CD14-positive monocyte (primary cell): ENCODE results near the gene KDM3A. TPM values are rescaled to one million over a fixed set of nuclear protein-coding genes. Genes with fewer than 3 reads are reported as not detected.
A peak's percentile ranks its signal among the peaks of the same experiment; 100 is the strongest.

Experiments
- DNase-seq, 3 donors: peaks; one replicate each; pipeline ENCODE4 v3.0.0-alpha.2; 2011 to 2022
- H2AFZ ChIP-seq: 2 replicates; pipeline ENCODE4 v1.6.0; 2012; ENCODE audit warnings: mild to moderate bottlenecking, low read depth, low read length, inconsistent platforms; ENCODE audit not compliant: insufficient read depth, poor library complexity, severe bottlenecking
- H3K27ac ChIP-seq, 2 donors: 1 replicate in 1 of 2; 2 replicates in 1 of 2; pipeline ENCODE4 v1.5.1; 2012 to 2013; ENCODE audit warnings: low read length in 2 of 2, control low read depth in 1 of 2, inconsistent platforms in 1 of 2, low read depth in 1 of 2, mild to moderate bottlenecking in 1 of 2
- H3K27me3 ChIP-seq, 2 donors: one replicate each; pipeline versions ENCODE4 v1.6.0 to v1.6.1; 2011 to 2013; ENCODE audit warnings: low read length in 2 of 2; ENCODE audit not compliant: control insufficient read depth in 2 of 2, insufficient read depth in 2 of 2
- H3K36me3 ChIP-seq, 2 donors: replicated peaks in 1 of 2; 1 replicate in 1 of 2; 2 replicates in 1 of 2; pipeline versions ENCODE4 v1.5.1 to v1.6.1; 2012 to 2013; ENCODE audit warnings: low read length in 2 of 2, control low read depth in 1 of 2, inconsistent platforms in 1 of 2, mild to moderate bottlenecking in 1 of 2; ENCODE audit not compliant: insufficient read depth in 2 of 2, control insufficient read depth in 1 of 2
- H3K4me1 ChIP-seq, 2 donors: 1 replicate in 1 of 2; 2 replicates in 1 of 2; pipeline versions ENCODE4 v1.5.1 to v1.6.1; 2012 to 2013; ENCODE audit warnings: low read length in 2 of 2, control low read depth in 1 of 2, inconsistent platforms in 1 of 2, mild to moderate bottlenecking in 1 of 2, moderate library complexity in 1 of 2; ENCODE audit not compliant: insufficient read depth in 2 of 2, control insufficient read depth in 1 of 2
- H3K4me2 ChIP-seq: replicated peaks from 2 replicates; pipeline ENCODE3; 2012; ENCODE audit warnings: low read length, moderate library complexity, mild to moderate bottlenecking; ENCODE audit not compliant: poor library complexity, severe bottlenecking; ENCODE audit errors: extremely low read depth
- H3K4me3 ChIP-seq, 3 experiments: fragments of 200-600 bp in 1 of 3; sonication (generic) in 1 of 3; replicated peaks in 1 of 3; 1 replicate in 2 of 3; 2 replicates in 1 of 3; pipeline ENCODE4 v1.5.1; 2011 to 2013; ENCODE audit warnings: low read length in 3 of 3, mild to moderate bottlenecking in 3 of 3, control low read depth in 2 of 3, low read depth in 2 of 3, inconsistent platforms in 1 of 3, moderate library complexity in 1 of 3
- H3K79me2 ChIP-seq: 2 replicates; pipeline ENCODE4 v1.6.0; 2012; ENCODE audit warnings: mild to moderate bottlenecking, control low read depth, inconsistent platforms, low read length, moderate library complexity; ENCODE audit not compliant: insufficient read depth
- H3K9ac ChIP-seq: 2 replicates; pipeline ENCODE4 v1.6.0; 2017; ENCODE audit warnings: low read length, mild to moderate bottlenecking; ENCODE audit not compliant: insufficient read depth, poor library complexity, severe bottlenecking
- H3K9me3 ChIP-seq, 2 donors: replicated peaks in 1 of 2; 1 replicate in 1 of 2; 2 replicates in 1 of 2; pipeline versions ENCODE4 v1.5.1 to v1.6.1; 2012 to 2013; ENCODE audit warnings: low read length in 2 of 2, control low read depth in 1 of 2; ENCODE audit not compliant: control insufficient read depth in 1 of 2, insufficient read depth in 1 of 2
- H4K20me1 ChIP-seq: 2 replicates; pipeline ENCODE4 v1.6.0; 2012; ENCODE audit warnings: mild to moderate bottlenecking, low read length, control low read depth, moderate library complexity; ENCODE audit not compliant: insufficient read depth
- H3K27ac Mint-ChIP-seq, 7 donors: one replicate each; pipeline ENCODE4 v1.8.0; 2020; ENCODE audit warnings: mild to moderate bottlenecking in 7 of 7, mixed read lengths in 7 of 7, moderate library complexity in 6 of 7, inconsistent platforms in 2 of 7
- H3K27me3 Mint-ChIP-seq, 3 donors: one replicate each; pipeline ENCODE4 v1.8.0; 2021 to 2022; ENCODE audit warnings: low read depth in 3 of 3, mild to moderate bottlenecking in 3 of 3, mixed read lengths in 3 of 3, moderate library complexity in 3 of 3, inconsistent platforms in 1 of 3
- H3K36me3 Mint-ChIP-seq, 2 donors: one replicate each; pipeline ENCODE4 v1.8.0; 2020; ENCODE audit warnings: mixed read lengths in 2 of 2, inconsistent platforms in 1 of 2, mild to moderate bottlenecking in 1 of 2
- H3K4me1 Mint-ChIP-seq: one replicate; pipeline ENCODE4 v1.8.0; 2020; ENCODE audit warnings: mild to moderate bottlenecking, mixed read lengths
- H3K4me3 Mint-ChIP-seq, 2 donors: one replicate each; pipeline ENCODE4 v1.8.0; 2020; ENCODE audit warnings: mild to moderate bottlenecking in 2 of 2, mixed read lengths in 2 of 2, moderate library complexity in 1 of 2
- H3K9me3 Mint-ChIP-seq, 7 donors: one replicate each; pipeline ENCODE4 v1.8.0; 2020 to 2022; ENCODE audit warnings: mixed read lengths in 7 of 7, mild to moderate bottlenecking in 6 of 7, moderate library complexity in 6 of 7, inconsistent platforms in 2 of 7
- CTCF ChIP-seq: fragments of 200-600 bp; IDR thresholded peaks from one replicate; pipeline ENCODE4 v1.8.0; 2022; ENCODE audit warnings: antibody characterized with exemption, mild to moderate bottlenecking
- WGBS: methylation state at CpG from one replicate; pipeline ENCODE4 v1.1.5; 2013; ENCODE audit warnings: missing lambda C conversion rate; ENCODE audit not compliant: insufficient coverage; 5-methylcytosine and 5-hydroxymethylcytosine counted together
- intact Hi-C, 2 donors: fragments of 100-400 bp; cut with micrococcal nuclease; formaldehyde crosslinking; loops; one replicate each; pipeline versions ENCODE4 v1.15.0 to v1.15.1; 2023
- polyA plus RNA-seq, 3 donors: library from polyadenylated mRNA; depleted of rRNA in 1 of 3; unstranded in 2 of 3; stranded (reverse) in 1 of 3; fragments of 300-500 nt in 2 of 3; fragments of >200 nt in 1 of 3; fragmentation: Illumina TruSeq in 2 of 3; gene quantifications; 1 replicate in 2 of 3; 2 replicates in 1 of 3; pipeline ENCODE4 v1.2.3, GENCODE V29; 2012 to 2021

The KDM3A gene
- polyA plus RNA-seq, 3 donors, result 3.3 to 21.2 (median 7.4) TPM

GRCh38 chr2:86441882-86442641, 891 bp downstream of the KDM3A start:
- Histone ChIP-seq H3K36me3 (peaks cover 13 to 23% of the 10 kb centered on the region in 2 donors), H3K27me3 (no peaks in the 10 kb centered on the region), H3K79me2 (peaks cover 43% of the 10 kb centered on the region), H3K4me3 (peak overlapping the region; percentile 81 to 98 (median 82)), H3K9ac (peak overlapping the region; percentile 89), H3K4me1 (peaks cover 21 to 22% of the 10 kb centered on the region in 2 donors), H3K4me2 (peak overlapping the region; percentile 91), H2AFZ (peak overlapping the region; percentile 58), H4K20me1 (peaks cover 40% of the 10 kb centered on the region), H3K27ac (peak overlapping the region; percentile 92 to 99), H3K9me3 (peaks cover 3 to 28% of the 10 kb centered on the region in 2 donors)
- Mint-ChIP-seq H3K36me3 (peaks cover 18 to 27% of the 10 kb centered on the region in 2 donors), H3K4me1 (peaks cover 34% of the 10 kb centered on the region), H3K4me3 (peak overlapping the region; percentile 93 to 98), H3K27ac (peak overlapping the region; percentile 95 to 99 (median 98)), H3K27me3 (peaks cover 0 to 7% (median 0%) of the 10 kb centered on the region in 3 donors), H3K9me3 (peaks cover 5 to 38% (median 33%) of the 10 kb centered on the region in 7 donors)
- intact Hi-C loops, result loop anchor here (5.0 to 10.0 kb wide), 7 partner anchors 120 to 337 kb away; partner anchors contain the start of genes CHMP3 (in 2 of the 2), IMMT (in 2 of the 2), MRPL35 (in 2 of the 2) and POLR1A (in 1 of the 2)
- WGBS, result under 1% methylated on average over 50 of the region's 53 CpGs
- DNase-seq, result peak; percentile 74 to 80 (median 76)
- TF ChIP-seq CTCF, result no peak

GRCh38 chr2:86442642-86443005, 1.5 kb downstream of the KDM3A start:
- peaks cover 34% of the 10 kb centered on the region for H3K4me1 Mint-ChIP-seq
- peak overlapping the region; percentile 95 to 99 (median 98) for H3K27ac Mint-ChIP-seq
- Histone ChIP-seq H3K79me2 (peaks cover 47% of the 10 kb centered on the region), H3K27me3 (no peaks in the 10 kb centered on the region), H2AFZ (peak overlapping the region; percentile 58), H3K4me1 (peaks cover 21 to 22% of the 10 kb centered on the region in 2 donors), H3K4me2 (peak overlapping the region; percentile 91), H3K36me3 (peaks cover 13 to 25% of the 10 kb centered on the region in 2 donors), H3K9me3 (peaks cover 0 to 24% of the 10 kb centered on the region in 2 donors), H3K4me3 (peak overlapping the region; percentile 81 to 98 (median 82)), H3K9ac (peak overlapping the region; percentile 89), H3K27ac (peak overlapping the region; percentile 92 to 99), H4K20me1 (peaks cover 45% of the 10 kb centered on the region)
- H3K27me3 Mint-ChIP-seq, result peaks cover 0 to 7% (median 0%) of the 10 kb centered on the region in 3 donors
- WGBS, result 0% methylated on average over 3 of the region's 5 CpGs
- peak; percentile 90 to 92 (median 90) for DNase-seq
- peaks cover 5 to 33% (median 27%) of the 10 kb centered on the region in 7 donors for H3K9me3 Mint-ChIP-seq
- no peak for TF ChIP-seq CTCF
- peak overlapping the region; percentile 93 to 98 for H3K4me3 Mint-ChIP-seq
- intact Hi-C loops, result loop anchor here (5.0 to 10.0 kb wide), 7 partner anchors 120 to 338 kb away; partner anchors contain the start of genes CHMP3 (in 2 of the 2), IMMT (in 2 of the 2), MRPL35 (in 2 of the 2) and POLR1A (in 1 of the 2)
- H3K36me3 Mint-ChIP-seq, result peaks cover 21 to 32% of the 10 kb centered on the region in 2 donors
